Epithelial cell of esophagus (primary cell): ENCODE measurements around the gene TFB1M.

ENCODE experiments used
- DNase-seq: peaks from one replicate; pipeline ENCODE4 v3.0.0; 2010; ENCODE audit warnings: low read depth
- H3K4me3 ChIP-seq: 2 replicates; pipeline ENCODE4 v1.5.1; 2011; ENCODE audit warnings: mild to moderate bottlenecking, low read length, control low read depth
- TF ChIP-seq, protein P1 (sequence below): IDR thresholded peaks from 2 replicates; pipeline ENCODE4 v1.5.1; 2011; ENCODE audit warnings: low read depth, mild to moderate bottlenecking, low read length, control low read depth, inconsistent platforms; ENCODE audit not compliant: insufficient read depth; ENCODE audit errors: missing control alignments

Gene TFB1M

DNA sequence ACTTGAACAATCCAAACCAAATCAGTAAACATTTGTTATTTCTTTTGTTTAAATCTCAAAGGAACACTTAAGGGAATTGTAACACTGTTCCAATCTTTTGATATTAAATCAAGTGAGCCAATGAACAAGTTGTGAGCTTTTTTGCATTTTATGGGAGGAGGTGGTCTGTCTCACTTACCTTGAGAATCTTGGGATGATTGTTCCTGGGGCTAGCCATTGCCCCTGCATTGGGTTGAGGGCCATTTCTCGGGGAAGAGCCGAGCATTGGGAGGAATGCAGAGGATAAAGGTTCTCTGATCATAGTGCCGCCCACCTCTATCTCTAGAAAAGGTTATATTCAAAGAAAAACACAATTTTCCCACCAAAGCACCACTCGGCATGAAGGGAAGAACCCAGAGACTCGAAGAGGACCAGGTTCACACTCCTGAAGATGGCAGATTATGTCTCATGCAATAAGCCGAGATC lies 13.8 kb upstream of the TFB1M start:
- no peak overlapping the region for H3K4me3 ChIP-seq
- TF ChIP-seq, protein P1, sequence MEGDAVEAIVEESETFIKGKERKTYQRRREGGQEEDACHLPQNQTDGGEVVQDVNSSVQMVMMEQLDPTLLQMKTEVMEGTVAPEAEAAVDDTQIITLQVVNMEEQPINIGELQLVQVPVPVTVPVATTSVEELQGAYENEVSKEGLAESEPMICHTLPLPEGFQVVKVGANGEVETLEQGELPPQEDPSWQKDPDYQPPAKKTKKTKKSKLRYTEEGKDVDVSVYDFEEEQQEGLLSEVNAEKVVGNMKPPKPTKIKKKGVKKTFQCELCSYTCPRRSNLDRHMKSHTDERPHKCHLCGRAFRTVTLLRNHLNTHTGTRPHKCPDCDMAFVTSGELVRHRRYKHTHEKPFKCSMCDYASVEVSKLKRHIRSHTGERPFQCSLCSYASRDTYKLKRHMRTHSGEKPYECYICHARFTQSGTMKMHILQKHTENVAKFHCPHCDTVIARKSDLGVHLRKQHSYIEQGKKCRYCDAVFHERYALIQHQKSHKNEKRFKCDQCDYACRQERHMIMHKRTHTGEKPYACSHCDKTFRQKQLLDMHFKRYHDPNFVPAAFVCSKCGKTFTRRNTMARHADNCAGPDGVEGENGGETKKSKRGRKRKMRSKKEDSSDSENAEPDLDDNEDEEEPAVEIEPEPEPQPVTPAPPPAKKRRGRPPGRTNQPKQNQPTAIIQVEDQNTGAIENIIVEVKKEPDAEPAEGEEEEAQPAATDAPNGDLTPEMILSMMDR: no peak
- DNase-seq: no peak

DNA sequence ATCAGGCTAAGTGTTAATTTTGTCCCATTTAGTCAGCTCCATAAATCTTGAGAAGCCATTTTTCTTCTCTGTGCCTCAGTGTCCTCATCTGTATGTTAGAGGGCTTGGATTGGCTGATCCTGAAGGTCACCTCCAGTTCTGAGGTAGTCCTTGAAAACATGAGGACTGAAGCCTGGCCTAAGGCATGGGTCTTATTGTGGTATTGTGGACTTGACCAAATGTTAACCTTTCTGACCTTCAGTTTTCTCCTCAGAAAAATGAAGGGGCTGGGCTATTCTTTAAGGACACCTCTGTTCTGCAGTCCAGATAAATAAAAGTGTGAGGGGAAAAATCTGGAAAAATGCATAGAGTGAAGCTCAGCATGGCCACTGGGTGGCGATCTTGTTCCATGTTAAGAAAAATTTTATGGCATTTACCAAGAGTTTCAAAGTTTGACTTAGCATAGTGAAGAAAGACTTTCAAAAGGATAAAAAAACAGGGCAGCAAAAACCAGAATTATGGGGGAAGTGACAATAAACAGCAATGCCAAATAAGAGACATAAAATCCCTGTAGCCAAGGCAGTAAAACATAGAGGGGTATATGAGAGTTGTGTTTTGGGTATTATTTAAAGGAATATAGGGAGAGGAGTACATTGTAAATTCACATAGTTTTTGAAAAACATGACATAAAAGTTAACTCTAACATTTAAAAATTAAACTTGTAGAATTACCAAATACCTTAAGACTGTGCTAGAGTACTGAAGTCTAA lies 13.2 kb upstream of the TFB1M start:
- peak; percentile 68 for DNase-seq
- TF ChIP-seq, protein P1: peak; percentile 74
- H3K4me3 ChIP-seq: no peak overlapping the region

DNA sequence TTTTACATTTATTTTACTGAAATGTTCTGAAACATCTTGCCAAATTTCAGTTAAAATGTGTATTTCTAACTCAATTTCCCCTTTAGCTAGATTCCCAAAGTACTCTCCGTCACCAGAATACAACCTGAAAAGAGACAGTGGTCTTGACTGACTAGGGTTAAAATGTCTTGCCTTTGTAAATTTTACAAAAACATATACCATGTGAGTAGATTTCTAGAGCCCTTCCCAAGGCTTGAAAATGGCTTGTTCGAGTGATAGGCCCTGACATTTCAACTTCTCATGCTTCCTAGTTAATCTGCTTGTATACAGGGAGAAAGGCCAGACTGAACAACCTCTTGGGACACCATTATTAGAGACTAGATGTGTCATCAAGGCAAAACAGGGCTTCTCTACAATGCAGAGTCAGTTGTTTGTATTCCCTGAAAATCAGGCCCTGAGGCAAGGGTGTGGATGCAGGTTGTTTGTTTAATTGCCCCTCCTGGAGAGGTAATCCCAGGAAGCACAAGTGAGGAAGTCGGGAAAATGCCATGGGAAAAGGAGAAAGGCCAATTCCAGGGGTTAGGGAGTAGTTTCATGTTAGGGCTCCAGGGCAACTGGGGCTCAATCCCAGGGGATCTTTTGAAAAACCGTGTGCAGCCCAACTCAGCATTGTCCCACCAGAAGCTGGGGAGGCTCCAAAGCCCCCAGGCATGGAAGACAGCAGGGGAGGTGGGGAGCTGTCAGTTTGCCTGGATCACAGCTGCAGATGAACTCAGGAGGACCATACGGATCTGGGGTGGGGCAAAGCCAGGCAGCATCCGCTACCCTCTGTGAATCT lies 11.6 kb upstream of the TFB1M start:
- TF ChIP-seq, protein P1: no peak
- peak; percentile 30 for DNase-seq
- no peak overlapping the region for H3K4me3 ChIP-seq

DNA sequence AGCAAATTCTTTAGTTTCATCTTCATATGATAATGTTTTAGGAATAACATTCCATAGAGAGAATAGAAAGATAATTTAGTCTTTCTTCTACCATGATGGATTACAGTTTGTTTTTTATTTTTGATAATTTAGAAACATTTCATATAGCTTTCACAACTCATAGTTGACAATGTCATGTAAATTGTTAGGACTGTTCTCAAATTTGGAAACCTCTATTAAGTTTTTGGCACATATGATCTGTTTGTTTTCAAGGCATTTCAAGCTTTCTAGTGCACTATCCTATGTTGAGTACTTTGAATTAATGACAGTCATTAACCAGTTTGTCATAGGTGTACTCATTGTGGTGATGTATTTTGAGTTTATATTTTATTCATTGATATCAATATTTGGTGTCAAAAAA lies 10.7 kb upstream of the TFB1M start:
- no peak for DNase-seq
- H3K4me3 ChIP-seq: no peak overlapping the region
- TF ChIP-seq, protein P1: no peak

DNA sequence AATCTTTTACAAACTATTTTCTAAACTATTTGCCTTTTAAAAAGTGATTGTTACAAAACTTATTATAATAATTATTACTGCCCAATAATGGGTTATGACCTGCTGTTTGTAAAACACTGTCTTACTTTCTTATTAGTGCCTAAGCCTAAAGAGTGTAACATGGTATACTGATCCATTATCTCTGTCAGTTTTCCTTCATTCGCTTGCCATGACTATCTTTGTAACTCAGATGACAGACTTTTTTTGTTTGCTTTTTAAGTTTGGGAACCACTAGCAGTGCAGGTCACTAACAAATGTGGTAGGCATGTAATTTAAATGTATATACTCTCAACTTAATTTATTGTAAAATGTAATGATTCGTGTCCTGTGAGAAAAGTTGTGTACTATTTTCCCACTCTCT lies 9.9 kb upstream of the TFB1M start:
- H3K4me3 ChIP-seq: no peak overlapping the region
- TF ChIP-seq, protein P1: no peak
- no peak for DNase-seq

DNA sequence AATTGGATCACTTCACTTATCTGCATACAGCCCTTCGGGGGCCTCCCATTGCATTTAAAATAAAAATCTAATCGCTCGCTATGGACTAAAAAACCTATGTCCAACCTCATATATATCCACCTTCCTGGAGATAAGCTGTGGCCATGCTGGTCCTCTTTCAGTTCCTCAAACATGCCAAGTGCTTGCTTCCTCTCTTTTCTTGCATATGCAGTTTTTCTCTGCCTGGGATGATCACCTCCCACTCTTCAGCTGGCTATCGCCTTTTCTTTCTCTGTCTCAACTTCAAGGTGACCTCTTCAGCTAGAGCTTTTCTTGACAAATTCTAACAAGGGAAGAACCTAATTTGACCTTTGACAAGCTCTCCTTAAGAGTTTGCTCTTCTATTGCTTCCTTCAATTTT lies 5.6 kb upstream of the TFB1M start:
- TF ChIP-seq, protein P1: no peak
- DNase-seq: no peak
- no peak overlapping the region for H3K4me3 ChIP-seq
